ENCODE measurements around the gene MAP3K1.

- TF ChIP-seq POLR2A (IDR thresholded peaks at IDR 0.05) = no peak
- no peak for TF ChIP-seq CTCF (IDR thresholded peaks at IDR 0.05)
These were observed 47.6 kb downstream of the MAP3K1 start for GRCh38 chr5:56862909-56863308.

Data from adrenal gland (tissue), 5 donors.